Naive thymus-derived CD8-positive, alpha-beta T cell (primary cell): Measurements from ENCODE around the gene AP5S1. TPM values are rescaled to one million over a fixed set of nuclear protein-coding genes. Genes with fewer than 3 reads are reported as not detected.

ENCODE experiments used
- ATAC-seq, 2 donors: fragments of 150-1000 bp; cut with Tn5 transposase in 1 of 2; sonication (Bioruptor Pico), chemical (Tn5 transposase) in 1 of 2; 1 replicate in 1 of 2; 2 replicates in 1 of 2; pipeline ENCODE4 v1.10.0; 2021; ENCODE audit warnings: mild to moderate bottlenecking in 2 of 2, moderate library complexity in 2 of 2
- POLR2A ChIA-PET: fragments of 350-600 bp; sonication (Branson Sonifier 250); formaldehyde crosslinking; loops from one replicate; lab custom pipeline; 2021; ENCODE audit warnings: antibody characterized with exemption; lab: Charles Lee
- DNase-seq, 10 donors: peaks; one replicate each; pipeline versions ENCODE4 v3.0.0 to v3.0.0-alpha.2; 2020 to 2022
- H3K27ac Mint-ChIP-seq, 10 donors: one replicate each; pipeline ENCODE4 v1.8.0; 2020 to 2022; ENCODE audit warnings: mild to moderate bottlenecking in 10 of 10, mixed read lengths in 10 of 10, moderate library complexity in 4 of 10, inconsistent platforms in 1 of 10
- H3K27me3 Mint-ChIP-seq, 5 donors: one replicate each; pipeline ENCODE4 v1.8.0; 2021 to 2022; ENCODE audit warnings: mixed read lengths in 5 of 5
- H3K36me3 Mint-ChIP-seq, 3 donors: one replicate each; pipeline ENCODE4 v1.8.0; 2020 to 2022; ENCODE audit warnings: mixed read lengths in 3 of 3, mild to moderate bottlenecking in 2 of 3, inconsistent platforms in 1 of 3
- H3K4me1 Mint-ChIP-seq, 4 donors: one replicate each; pipeline ENCODE4 v1.8.0; 2021 to 2022; ENCODE audit warnings: mixed read lengths in 4 of 4
- H3K4me3 Mint-ChIP-seq, 10 donors: one replicate each; pipeline ENCODE4 v1.8.0; 2020 to 2022; ENCODE audit warnings: mild to moderate bottlenecking in 10 of 10, mixed read lengths in 10 of 10, moderate library complexity in 6 of 10, inconsistent platforms in 1 of 10
- H3K9me3 Mint-ChIP-seq, 9 donors: one replicate each; pipeline ENCODE4 v1.8.0; 2020 to 2022; ENCODE audit warnings: mixed read lengths in 9 of 9, mild to moderate bottlenecking in 3 of 9, inconsistent platforms in 1 of 9, moderate library complexity in 1 of 9
- polyA plus RNA-seq, 3 donors: library from polyadenylated mRNA; unstranded; fragments of 300-500 nt; fragmentation: Illumina TruSeq; gene quantifications; one replicate each; pipeline ENCODE4 v1.2.3, GENCODE V29; 2021
- total RNA-seq, 8 experiments: library from RNA in 2 of 8; stranded (reverse) in 2 of 8; gene quantifications; one replicate each; pipeline ENCODE4 v1.2.3 and lab custom pipeline; 2021 to 2026

AP5S1 gene
- total and polyA plus RNA-seq, 5 experiments from 2014 or later: 10.1 to 21.8 (median 14.5) TPM

GRCh38 chr20:3854462-3854871, 34.1 kb downstream of the AP5S1 start:
- no peaks in the 10 kb centered on the region for H3K27me3 Mint-ChIP-seq
- POLR2A ChIA-PET: interaction anchor here (1.0 to 2.7 kb wide), 5 partner anchors 34 to 87 kb away, joined by 3 to 19 read pairs (median 3); partner anchors contain the start of genes ADISSP, AP5S1 and CENPB
- peaks cover 7 to 27% (median 19%) of the 10 kb centered on the region in 4 donors for H3K4me1 Mint-ChIP-seq
- no peaks in the 10 kb centered on the region for H3K9me3 Mint-ChIP-seq
- peaks cover 0 to 51% (median 10%) of the 10 kb centered on the region in 3 donors for H3K36me3 Mint-ChIP-seq
- DNase-seq: no peak
- no peak overlapping the region for H3K4me3 Mint-ChIP-seq
- no peak for ATAC-seq
- peak overlapping the region in 5 of 10 donors; percentile 22 to 83 (median 41) for H3K27ac Mint-ChIP-seq

- no peaks in the 10 kb centered on the region for H3K9me3 Mint-ChIP-seq
- ATAC-seq: no peak
- POLR2A ChIA-PET: interaction anchor here (0.5 to 1.2 kb wide), 3 partner anchors 28 to 58 kb away, joined by 3 to 4 read pairs (median 3); no protein-coding TSS in a partner anchor
- H3K27ac Mint-ChIP-seq: peak overlapping the region in 1 of 10 donors; percentile 77
- peaks cover 6 to 21% (median 15%) of the 10 kb centered on the region in 4 donors for H3K4me1 Mint-ChIP-seq
- no peak for DNase-seq
- peaks cover 0 to 74% (median 15%) of the 10 kb centered on the region in 3 donors for H3K36me3 Mint-ChIP-seq
- no peak overlapping the region for H3K4me3 Mint-ChIP-seq
- no peaks in the 10 kb centered on the region for H3K27me3 Mint-ChIP-seq
These were observed 37.1 kb downstream of the AP5S1 start for GRCh38 chr20:3857405-3857804.

- Mint-ChIP-seq H3K9me3 (no peaks in the 10 kb centered on the region), H3K36me3 (peaks cover 0 to 86% (median 25%) of the 10 kb centered on the region in 3 donors), H3K4me1 (peaks cover 6 to 21% (median 15%) of the 10 kb centered on the region in 4 donors), H3K27me3 (no peaks in the 10 kb centered on the region), H3K4me3 (no peak overlapping the region), H3K27ac (peak overlapping the region in 1 of 10 donors; percentile 49)
- DNase-seq: no peak
- POLR2A ChIA-PET: interaction anchor here (0.7 to 0.8 kb wide), 6 partner anchors 9 to 89 kb away, joined by 3 to 5 read pairs (median 4); partner anchors contain the start of gene SPEF1
- no peak for ATAC-seq
These were observed 38.3 kb downstream of the AP5S1 start for GRCh38 chr20:3858689-3859088.

GRCh38 chr20:3861191-3861590, 40.8 kb downstream of the AP5S1 start:
- DNase-seq (no peak), ATAC-seq (no peak)
- peaks cover 0 to 85% (median 27%) of the 10 kb centered on the region in 3 donors for H3K36me3 Mint-ChIP-seq
- no peaks in the 10 kb centered on the region for H3K27me3 Mint-ChIP-seq
- POLR2A ChIA-PET: no interaction called here
- H3K4me1 Mint-ChIP-seq: peaks cover 3 to 13% (median 7%) of the 10 kb centered on the region in 4 donors
- H3K9me3 Mint-ChIP-seq: no peaks in the 10 kb centered on the region
- no peak overlapping the region for H3K4me3 Mint-ChIP-seq
- peak overlapping the region in 4 of 10 donors; percentile 50 to 81 (median 62) for H3K27ac Mint-ChIP-seq

GRCh38 chr20:3862333-3862732, 42.0 kb downstream of the AP5S1 start:
- H3K36me3 Mint-ChIP-seq: peaks cover 0 to 81% (median 25%) of the 10 kb centered on the region in 3 donors
- H3K9me3 Mint-ChIP-seq: no peaks in the 10 kb centered on the region
- ATAC-seq: no peak
- no peaks in the 10 kb centered on the region for H3K27me3 Mint-ChIP-seq
- H3K4me1 Mint-ChIP-seq: peaks cover 0 to 7% (median 4%) of the 10 kb centered on the region in 4 donors
- H3K4me3 Mint-ChIP-seq: no peak overlapping the region
- POLR2A ChIA-PET: no interaction called here
- H3K27ac Mint-ChIP-seq: peak overlapping the region in 2 of 10 donors; percentile 44 to 53
- no peak for DNase-seq

GRCh38 chr20:3863317-3863716, 43.0 kb downstream of the AP5S1 start:
- H3K4me1 Mint-ChIP-seq: peaks cover 0 to 2% (median 0%) of the 10 kb centered on the region in 4 donors
- H3K9me3 Mint-ChIP-seq: no peaks in the 10 kb centered on the region
- peak overlapping the region in 4 of 10 donors; percentile 32 to 83 (median 58) for H3K27ac Mint-ChIP-seq
- H3K27me3 Mint-ChIP-seq: no peaks in the 10 kb centered on the region
- POLR2A ChIA-PET: no interaction called here
- no peak overlapping the region for H3K4me3 Mint-ChIP-seq
- ATAC-seq: no peak
- DNase-seq: no peak
- peaks cover 0 to 79% (median 19%) of the 10 kb centered on the region in 3 donors for H3K36me3 Mint-ChIP-seq

- POLR2A ChIA-PET: no interaction called here
- Mint-ChIP-seq H3K4me3 (no peak overlapping the region), H3K27me3 (no peaks in the 10 kb centered on the region), H3K4me1 (peaks cover 0 to 2% (median 0%) of the 10 kb centered on the region in 4 donors), H3K36me3 (peaks cover 0 to 68% (median 17%) of the 10 kb centered on the region in 3 donors), H3K9me3 (no peaks in the 10 kb centered on the region), H3K27ac (peak overlapping the region in 1 of 10 donors; percentile 11)
- ATAC-seq (no peak), DNase-seq (no peak)
These were observed 44.2 kb downstream of the AP5S1 start for GRCh38 chr20:3864518-3864917.

- H3K27ac Mint-ChIP-seq: no peak overlapping the region
These were observed 45.0 kb downstream of the AP5S1 start for GRCh38 chr20:3865152-3865886.

GRCh38 chr20:3865887-3866407, 45.6 kb downstream of the AP5S1 start:
- H3K9me3 Mint-ChIP-seq: no peaks in the 10 kb centered on the region
- H3K4me3 Mint-ChIP-seq: no peak overlapping the region
- no peak for DNase-seq
- POLR2A ChIA-PET: interaction anchor here (0.6 kb wide), 1 partner anchor 102 kb away, joined by 4 read pairs; no protein-coding TSS in a partner anchor
- no peaks in the 10 kb centered on the region for H3K27me3 Mint-ChIP-seq
- peaks cover 0 to 2% (median 0%) of the 10 kb centered on the region in 4 donors for H3K4me1 Mint-ChIP-seq
- H3K36me3 Mint-ChIP-seq: peaks cover 0 to 61% (median 17%) of the 10 kb centered on the region in 3 donors
- no peak overlapping the region for H3K27ac Mint-ChIP-seq
- no peak for ATAC-seq

More at GRCh38 chr20:3865152-3865886, 45.0 kb downstream of the AP5S1 start:
- H3K27me3 Mint-ChIP-seq: no peaks in the 10 kb centered on the region
- peaks cover 0 to 2% (median 0%) of the 10 kb centered on the region in 4 donors for H3K4me1 Mint-ChIP-seq
- no peaks in the 10 kb centered on the region for H3K9me3 Mint-ChIP-seq
- H3K4me3 Mint-ChIP-seq: no peak overlapping the region
- H3K36me3 Mint-ChIP-seq: peaks cover 0 to 63% (median 17%) of the 10 kb centered on the region in 3 donors
- ATAC-seq (no peak), DNase-seq (no peak)
- POLR2A ChIA-PET: interaction anchor here (0.6 kb wide), 1 partner anchor 103 kb away, joined by 4 read pairs; no protein-coding TSS in a partner anchor

GRCh38 chr20:3866464-3866863, 46.1 kb downstream of the AP5S1 start:
- no peak for ATAC-seq
- Mint-ChIP-seq H3K4me3 (no peak overlapping the region), H3K27me3 (no peaks in the 10 kb centered on the region), H3K9me3 (no peaks in the 10 kb centered on the region), H3K27ac (peak overlapping the region in 1 of 10 donors; percentile 92), H3K4me1 (peaks cover 0 to under 1% (median 0%) of the 10 kb centered on the region in 4 donors), H3K36me3 (peaks cover 0 to 57% (median 17%) of the 10 kb centered on the region in 3 donors)
- POLR2A ChIA-PET: no interaction called here
- DNase-seq: no peak

- Mint-ChIP-seq H3K27me3 (no peaks in the 10 kb centered on the region), H3K27ac (peak overlapping the region in 6 of 10 donors; percentile 37 to 89 (median 66)), H3K9me3 (no peaks in the 10 kb centered on the region), H3K4me3 (no peak overlapping the region), H3K4me1 (peaks cover 0 to 5% (median 3%) of the 10 kb centered on the region in 4 donors), H3K36me3 (peaks cover 0 to 52% (median 8%) of the 10 kb centered on the region in 3 donors)
- DNase-seq (no peak), ATAC-seq (no peak)
- POLR2A ChIA-PET: interaction anchor here (1.1 kb wide), 1 partner anchor 9 kb away, joined by 4 read pairs; no protein-coding TSS in a partner anchor
These were observed 47.5 kb downstream of the AP5S1 start for GRCh38 chr20:3867802-3868201.

- DNase-seq (no peak), ATAC-seq (no peak)
- Mint-ChIP-seq H3K4me1 (peaks cover 6 to 22% (median 11%) of the 10 kb centered on the region in 4 donors), H3K27me3 (no peaks in the 10 kb centered on the region), H3K36me3 (peaks cover 0 to 45% (median 6%) of the 10 kb centered on the region in 3 donors), H3K4me3 (no peak overlapping the region), H3K27ac (peak overlapping the region in 2 of 10 donors; percentile 14 to 53), H3K9me3 (no peaks in the 10 kb centered on the region)
- POLR2A ChIA-PET: interaction anchor here (0.6 to 1.3 kb wide), 3 partner anchors 19 to 882 kb away, joined by 3 read pairs; no protein-coding TSS in a partner anchor
These were observed 49.7 kb downstream of the AP5S1 start for GRCh38 chr20:3869839-3870634.
